ENCODE measurements around the gene SNRNP200. TPM values are rescaled to one million over a fixed set of nuclear protein-coding genes. Genes with fewer than 3 reads are reported as not detected.

Gene SNRNP200
- total RNA-seq, 4 donors from 2014 or later: 81.4 to 106 (median 86.8) TPM

- no peak for DNase-seq
- H3K27me3 ChIP-seq: peaks cover 22% of the 10 kb centered on the region
- no peaks in the 10 kb centered on the region for H3K36me3 ChIP-seq
- TF ChIP-seq CTCF (IDR thresholded peaks at IDR 0.05) (no peak), EP300 (IDR thresholded peaks at IDR 0.05; ENCODE audit: low read depth) (no peak), POLR2AphosphoS5 (IDR thresholded peaks at IDR 0.05) (no peak), POLR2A (IDR thresholded peaks at IDR 0.05) (no peak)
- 50 to 65% methylated on average over 1 of the region's 1 CpG for WGBS, 2 donors (ENCODE audit: low coverage in 1 of 2)
- in situ Hi-C loops (cut with MboI; ENCODE audit: low pct_ligation_motif_present in 1 of 4, low pct_unique_long_range_greater_than_20kb in 1 of 4, low sequenced_read_pairs in 3 of 4) (no loop called here), intact Hi-C loops (cut with DNase I; ENCODE audit: low total_unique reads) (no loop called here)
- H3K27ac ChIP-seq: no peak overlapping the region
- H3K4me3 ChIP-seq: no peak overlapping the region
- peaks cover 0 to 15% (median 5%) of the 10 kb centered on the region in 4 donors for H3K4me1 ChIP-seq
- H3K9me3 ChIP-seq: no peaks in the 10 kb centered on the region
Measured at GRCh38 chr2:96329456-96329855, 24.1 kb upstream of the SNRNP200 start.

- TF ChIP-seq EP300 (IDR thresholded peaks at IDR 0.05; ENCODE audit: low read depth) (no peak), POLR2A (IDR thresholded peaks at IDR 0.05) (no peak), POLR2AphosphoS5 (IDR thresholded peaks at IDR 0.05) (no peak), CTCF (IDR thresholded peaks at IDR 0.05) (no peak)
- H3K27ac ChIP-seq: no peak overlapping the region
- intact Hi-C loops (cut with DNase I; ENCODE audit: low total_unique reads) (no loop called here), in situ Hi-C loops (cut with MboI; ENCODE audit: low pct_ligation_motif_present in 1 of 4, low pct_unique_long_range_greater_than_20kb in 1 of 4, low sequenced_read_pairs in 3 of 4) (no loop called here)
- no peaks in the 10 kb centered on the region for H3K9me3 ChIP-seq
- no peak overlapping the region for H3K4me3 ChIP-seq
- peaks cover 40% of the 10 kb centered on the region for H3K27me3 ChIP-seq
- H3K36me3 ChIP-seq: no peaks in the 10 kb centered on the region
- 95 to 96% methylated on average over 4 to 19 of the region's 21 CpGs for WGBS, 2 donors (ENCODE audit: low coverage in 1 of 2)
- DNase-seq: no peak
- peaks cover 0 to 15% (median 5%) of the 10 kb centered on the region in 4 donors for H3K4me1 ChIP-seq
Measured at GRCh38 chr2:96326990-96327820, 21.9 kb upstream of the SNRNP200 start.

- H3K4me1 ChIP-seq: peaks cover 0 to 22% (median 11%) of the 10 kb centered on the region in 4 donors
- H3K27me3 ChIP-seq: peaks cover 47% of the 10 kb centered on the region
- WGBS, 2 donors (ENCODE audit: low coverage in 1 of 2): 95% methylated on average over 8 of the region's 8 CpGs; no CpG with 5 or more reads in 1 of the 2 donors
- H3K9me3 ChIP-seq: no peaks in the 10 kb centered on the region
- no peak for DNase-seq
- no peak for TF ChIP-seq POLR2AphosphoS5 (IDR thresholded peaks at IDR 0.05)
- no peak for TF ChIP-seq CTCF (IDR thresholded peaks at IDR 0.05)
- TF ChIP-seq EP300 (IDR thresholded peaks at IDR 0.05; ENCODE audit: low read depth): no peak
- no peak for TF ChIP-seq POLR2A (IDR thresholded peaks at IDR 0.05)
- H3K27ac ChIP-seq: no peak overlapping the region
- in situ Hi-C loops (cut with MboI; ENCODE audit: low pct_ligation_motif_present in 1 of 4, low pct_unique_long_range_greater_than_20kb in 1 of 4, low sequenced_read_pairs in 3 of 4): no loop called here
- intact Hi-C loops (cut with DNase I; ENCODE audit: low total_unique reads): no loop called here
- no peaks in the 10 kb centered on the region for H3K36me3 ChIP-seq
- no peak overlapping the region for H3K4me3 ChIP-seq
Measured at GRCh38 chr2:96326564-96326963, 21.2 kb upstream of the SNRNP200 start.

GRCh38 chr2:96325884-96326255, 20.5 kb upstream of the SNRNP200 start:
- intact Hi-C loops (cut with DNase I; ENCODE audit: low total_unique reads): no loop called here
- Histone ChIP-seq H3K27me3 (peaks cover 54% of the 10 kb centered on the region), H3K4me3 (peak overlapping the region in 3 of 4 donors; percentile 29 to 54 (median 49)), H3K9me3 (no peaks in the 10 kb centered on the region), H3K36me3 (no peaks in the 10 kb centered on the region), H3K4me1 (peaks cover 0 to 28% (median 17%) of the 10 kb centered on the region in 4 donors), H3K27ac (peak overlapping the region; percentile 44 to 54 (median 50))
- TF ChIP-seq EP300 (IDR thresholded peaks at IDR 0.05; ENCODE audit: low read depth): no peak
- no peak for TF ChIP-seq CTCF (IDR thresholded peaks at IDR 0.05)
- peak in 1 of 3 donors; percentile 58 for TF ChIP-seq POLR2AphosphoS5 (IDR thresholded peaks at IDR 0.05)
- TF ChIP-seq POLR2A (IDR thresholded peaks at IDR 0.05): peak; percentile 42
- peak; percentile 43 for DNase-seq
- in situ Hi-C loops (cut with MboI; ENCODE audit: low pct_ligation_motif_present in 1 of 4, low pct_unique_long_range_greater_than_20kb in 1 of 4, low sequenced_read_pairs in 3 of 4): no loop called here
- 25% methylated on average over 8 of the region's 8 CpGs; no CpG with 5 or more reads in 1 of the 2 donors for WGBS, 2 donors (ENCODE audit: low coverage in 1 of 2)

All from transverse colon (tissue), 4 donors.